ENCODE measurements around the gene LRRC49. TPM values are rescaled to one million over a fixed set of nuclear protein-coding genes. Genes with fewer than 3 reads are reported as not detected.

Gene LRRC49
- total RNA-seq, 1 experiment from 2014 or later = 8.3 TPM

DNA sequence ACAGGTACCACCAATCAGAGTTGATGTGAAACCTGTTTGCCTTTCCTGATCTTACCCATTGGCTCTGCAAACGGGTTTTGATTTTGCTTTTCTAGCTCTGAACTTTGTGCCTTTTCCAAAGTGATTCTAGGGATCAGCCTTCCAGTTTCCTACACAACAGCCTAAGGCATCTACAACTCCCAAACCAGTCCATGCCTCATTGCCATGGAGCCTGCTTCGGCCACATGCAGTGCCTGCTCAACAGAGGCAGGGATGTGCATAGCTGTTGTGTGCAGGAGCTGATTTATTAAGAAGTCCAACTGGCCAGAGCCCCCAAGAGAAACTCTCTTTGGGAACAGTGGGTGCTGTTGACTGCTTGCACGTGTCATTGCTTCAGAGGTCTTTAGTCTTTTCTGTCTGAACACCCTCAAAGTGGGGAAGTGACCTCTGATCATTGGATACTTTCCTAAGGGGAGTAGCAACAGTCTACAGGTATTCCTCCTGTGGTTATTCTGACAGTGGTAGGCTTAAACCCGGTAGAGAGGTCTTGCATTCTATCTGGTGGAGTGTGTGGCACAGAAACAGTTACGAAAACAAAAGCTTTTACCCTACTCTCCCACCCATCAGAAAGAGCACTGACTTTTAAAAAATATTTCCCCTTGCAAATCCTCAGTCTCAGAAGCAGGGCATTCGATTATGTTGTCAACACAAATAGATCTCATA, 186.0 kb downstream of the LRRC49 start:
- no peak overlapping the region for H2AK5ac ChIP-seq (ENCODE audit: insufficient read length, low read length)
- no peak overlapping the region for H3K9ac ChIP-seq (ENCODE audit: extremely low read depth, insufficient read length, low read length)
- TF ChIP-seq, protein P1, sequence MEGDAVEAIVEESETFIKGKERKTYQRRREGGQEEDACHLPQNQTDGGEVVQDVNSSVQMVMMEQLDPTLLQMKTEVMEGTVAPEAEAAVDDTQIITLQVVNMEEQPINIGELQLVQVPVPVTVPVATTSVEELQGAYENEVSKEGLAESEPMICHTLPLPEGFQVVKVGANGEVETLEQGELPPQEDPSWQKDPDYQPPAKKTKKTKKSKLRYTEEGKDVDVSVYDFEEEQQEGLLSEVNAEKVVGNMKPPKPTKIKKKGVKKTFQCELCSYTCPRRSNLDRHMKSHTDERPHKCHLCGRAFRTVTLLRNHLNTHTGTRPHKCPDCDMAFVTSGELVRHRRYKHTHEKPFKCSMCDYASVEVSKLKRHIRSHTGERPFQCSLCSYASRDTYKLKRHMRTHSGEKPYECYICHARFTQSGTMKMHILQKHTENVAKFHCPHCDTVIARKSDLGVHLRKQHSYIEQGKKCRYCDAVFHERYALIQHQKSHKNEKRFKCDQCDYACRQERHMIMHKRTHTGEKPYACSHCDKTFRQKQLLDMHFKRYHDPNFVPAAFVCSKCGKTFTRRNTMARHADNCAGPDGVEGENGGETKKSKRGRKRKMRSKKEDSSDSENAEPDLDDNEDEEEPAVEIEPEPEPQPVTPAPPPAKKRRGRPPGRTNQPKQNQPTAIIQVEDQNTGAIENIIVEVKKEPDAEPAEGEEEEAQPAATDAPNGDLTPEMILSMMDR (conservative IDR thresholded peaks at IDR 0.05) = no peak
- no peak overlapping the region for H4K8ac ChIP-seq (replicated peaks; ENCODE audit: insufficient read length, low read depth, low read length)
- Mint-ChIP-seq H3K4me1 (no peaks in the 10 kb centered on the region; a peak in 1 of 4 replicates), H3K27me3 (ENCODE audit: low read depth) (peaks cover 62% of the 10 kb centered on the region), H3K4me3 (no peak overlapping the region), H3K36me3 (ENCODE audit: insufficient read depth in 1 of 3, low read depth in 3 of 3) (peaks cover 0 to 9% (median 0%) of the 10 kb centered on the region in 3 experiments; a peak in 6 of 7 replicates), H3K27ac (no peak overlapping the region), H3K9me3 (peaks cover 0 to 14% of the 10 kb centered on the region in 2 experiments; a peak in 4 of 5 replicates)
- no peaks in the 10 kb centered on the region for H3K23me2 ChIP-seq (ENCODE audit: insufficient read length, low read depth, low read length, poor library complexity, severe bottlenecking)
- no peak for DNase-seq
- no peaks in the 10 kb centered on the region for H3K4me1 ChIP-seq (ENCODE audit: insufficient read depth, low read length)
- H3T11ph ChIP-seq (ENCODE audit: low read length) = no peak overlapping the region
- no peak overlapping the region for H3K23ac ChIP-seq (ENCODE audit: insufficient read length, low read depth, low read length)
- no peak overlapping the region for H2BK5ac ChIP-seq (ENCODE audit: insufficient read length, low read length)
- H3K14ac ChIP-seq (ENCODE audit: insufficient read depth, low read length) = no peak overlapping the region
- H2BK12ac ChIP-seq (ENCODE audit: insufficient read length, low read depth, low read length) = no peak overlapping the region
- no CpG with 5 or more reads among the region's 6 CpGs for WGBS (ENCODE audit: extremely low coverage, insufficient read length, low lambda C conversion rate)
- no peak overlapping the region for H2BK15ac ChIP-seq (ENCODE audit: low read depth, low read length)
- no peak overlapping the region for H4K91ac ChIP-seq (ENCODE audit: insufficient read length, low read depth, low read length)
- H4K20me1 ChIP-seq (ENCODE audit: control insufficient read depth, insufficient read depth, insufficient read length) = no peaks in the 10 kb centered on the region
- no peak overlapping the region for H3K56ac ChIP-seq (ENCODE audit: insufficient read length, low read depth, low read length)
- no peaks in the 10 kb centered on the region for H3K79me2 ChIP-seq (ENCODE audit: insufficient read depth, low read length)
- no peak overlapping the region for H3K18ac ChIP-seq (ENCODE audit: insufficient read length, low read depth, low read length)
- H3K27me3 ChIP-seq (ENCODE audit: insufficient read depth, low read length) = no peaks in the 10 kb centered on the region; the same call in 1 of the 2 replicates
- no peaks in the 10 kb centered on the region for H3K79me1 ChIP-seq (ENCODE audit: insufficient read depth, low read depth, low read length, poor library complexity, severe bottlenecking)
- no peak overlapping the region for H3K27ac ChIP-seq (ENCODE audit: insufficient read length, low read depth, low read length)
- H3K9me3 ChIP-seq (ENCODE audit: control insufficient read depth, low read depth, low read length) = no peaks in the 10 kb centered on the region
- no peak overlapping the region for H2BK120ac ChIP-seq (ENCODE audit: low read depth, low read length, poor library complexity, severe bottlenecking)
- H4K5ac ChIP-seq (ENCODE audit: insufficient read length, low read depth, low read length) = no peak overlapping the region
- H3K4me2 ChIP-seq (ENCODE audit: insufficient read depth, insufficient read length, low read length) = no peak overlapping the region
- no peak overlapping the region for H2BK20ac ChIP-seq (ENCODE audit: low read depth, low read length, poor library complexity, severe bottlenecking)
- H3K4ac ChIP-seq (ENCODE audit: low read depth, low read length) = no peak overlapping the region
- H2AFZ ChIP-seq (ENCODE audit: low read length) = no peak overlapping the region
